Measurements from ENCODE around the gene TMEM245. TPM values are rescaled to one million over a fixed set of nuclear protein-coding genes. Genes with fewer than 3 reads are reported as not detected.
A peak's percentile ranks its signal among the peaks of the same experiment; 100 is the strongest.

The TMEM245 gene
- polyA plus RNA-seq: 1 to 10 TPM; 4.0 to 7.4 TPM

- no peaks in the 10 kb centered on the region for H3K36me3 ChIP-seq (ENCODE audit: control insufficient read depth in 2 of 2, insufficient read depth in 2 of 2, low read length in 1 of 2)
- H3K4me3 ChIP-seq (ENCODE audit: low read depth in 1 of 2, low read length in 2 of 2): peak within 1 kb of the TSS; percentile 79 to 85
- no peaks in the 10 kb centered on the region for H3K9me3 ChIP-seq (ENCODE audit: control insufficient read depth in 2 of 2, insufficient read depth in 1 of 2, low read depth in 1 of 2, low read length in 1 of 2)
- peak within 1 kb of the TSS; percentile 92 to 93 for H3K27ac ChIP-seq (ENCODE audit: low read depth in 2 of 2, low read length in 1 of 2)
- 0% methylated on average over 57 to 88 of the region's 88 CpGs for WGBS, 2 donors
- H3K4me1 ChIP-seq (ENCODE audit: control insufficient read depth in 2 of 2, insufficient read depth in 2 of 2, low read length in 1 of 2): peaks cover 0 to 2% of the 10 kb centered on the region in 2 donors
- H3K27me3 ChIP-seq (ENCODE audit: control insufficient read depth in 1 of 2, insufficient read depth in 2 of 2, low read length in 2 of 2): no peaks in the 10 kb centered on the region
Measured at GRCh38 chr9:109119439-109120203, at the start of gene TMEM245. Gene TMEM245 (minus strand): TSS chr9:109119947. CDS start chr9:109119913, 34 bp downstream.

- Histone ChIP-seq H3K36me3 (ENCODE audit: control insufficient read depth in 2 of 2, insufficient read depth in 2 of 2, low read length in 1 of 2) (no peaks in the 10 kb centered on the region), H3K27ac (ENCODE audit: low read depth in 2 of 2, low read length in 1 of 2) (no peak overlapping the region), H3K9me3 (ENCODE audit: control insufficient read depth in 2 of 2, insufficient read depth in 1 of 2, low read depth in 1 of 2, low read length in 1 of 2) (no peaks in the 10 kb centered on the region), H3K27me3 (ENCODE audit: control insufficient read depth in 1 of 2, insufficient read depth in 2 of 2, low read length in 2 of 2) (peaks cover 0 to 9% of the 10 kb centered on the region in 2 donors), H3K4me1 (ENCODE audit: control insufficient read depth in 2 of 2, insufficient read depth in 2 of 2, low read length in 1 of 2) (no peaks in the 10 kb centered on the region), H3K4me3 (ENCODE audit: low read depth in 1 of 2, low read length in 2 of 2) (no peak overlapping the region)
Measured at GRCh38 chr9:109168170-109168569, 48.4 kb upstream of the TMEM245 start.

- Histone ChIP-seq H3K27me3 (ENCODE audit: control insufficient read depth in 1 of 2, insufficient read depth in 2 of 2, low read length in 2 of 2) (peaks cover 0 to 9% of the 10 kb centered on the region in 2 donors), H3K27ac (ENCODE audit: low read depth in 2 of 2, low read length in 1 of 2) (no peak overlapping the region), H3K4me1 (ENCODE audit: control insufficient read depth in 2 of 2, insufficient read depth in 2 of 2, low read length in 1 of 2) (no peaks in the 10 kb centered on the region), H3K36me3 (ENCODE audit: control insufficient read depth in 2 of 2, insufficient read depth in 2 of 2, low read length in 1 of 2) (no peaks in the 10 kb centered on the region), H3K4me3 (ENCODE audit: low read depth in 1 of 2, low read length in 2 of 2) (no peak overlapping the region), H3K9me3 (ENCODE audit: control insufficient read depth in 2 of 2, insufficient read depth in 1 of 2, low read depth in 1 of 2, low read length in 1 of 2) (no peaks in the 10 kb centered on the region)
- 92 to 93% methylated on average over 5 of the region's 5 CpGs for WGBS, 2 donors
Measured at GRCh38 chr9:109167716-109168115, 48.0 kb upstream of the TMEM245 start.

GRCh38 chr9:109166771-109167601, 47.2 kb upstream of the TMEM245 start, which contains the start of gene FRRS1L:
Gene FRRS1L (minus strand): TSS chr9:109167249. CDS start chr9:109167138, 111 bp downstream.
- Histone ChIP-seq H3K4me1 (ENCODE audit: control insufficient read depth in 2 of 2, insufficient read depth in 2 of 2, low read length in 1 of 2) (no peaks in the 10 kb centered on the region), H3K27ac (ENCODE audit: low read depth in 2 of 2, low read length in 1 of 2) (no peak within 1 kb of the TSS), H3K36me3 (ENCODE audit: control insufficient read depth in 2 of 2, insufficient read depth in 2 of 2, low read length in 1 of 2) (no peaks in the 10 kb centered on the region), H3K4me3 (ENCODE audit: low read depth in 1 of 2, low read length in 2 of 2) (peak within 1 kb of the TSS; percentile 11 to 36), H3K27me3 (ENCODE audit: control insufficient read depth in 1 of 2, insufficient read depth in 2 of 2, low read length in 2 of 2) (peaks cover 0 to 9% of the 10 kb centered on the region in 2 donors), H3K9me3 (ENCODE audit: control insufficient read depth in 2 of 2, insufficient read depth in 1 of 2, low read depth in 1 of 2, low read length in 1 of 2) (no peaks in the 10 kb centered on the region)
- 7 to 12% methylated on average over 48 to 85 of the region's 86 CpGs for WGBS, 2 donors

- Histone ChIP-seq H3K27ac (ENCODE audit: low read depth in 2 of 2, low read length in 1 of 2) (no peak overlapping the region), H3K4me1 (ENCODE audit: control insufficient read depth in 2 of 2, insufficient read depth in 2 of 2, low read length in 1 of 2) (no peaks in the 10 kb centered on the region), H3K36me3 (ENCODE audit: control insufficient read depth in 2 of 2, insufficient read depth in 2 of 2, low read length in 1 of 2) (no peaks in the 10 kb centered on the region), H3K4me3 (ENCODE audit: low read depth in 1 of 2, low read length in 2 of 2) (no peak overlapping the region), H3K9me3 (ENCODE audit: control insufficient read depth in 2 of 2, insufficient read depth in 1 of 2, low read depth in 1 of 2, low read length in 1 of 2) (no peaks in the 10 kb centered on the region), H3K27me3 (ENCODE audit: control insufficient read depth in 1 of 2, insufficient read depth in 2 of 2, low read length in 2 of 2) (peaks cover 0 to 9% of the 10 kb centered on the region in 2 donors)
- WGBS, 2 donors: 82 to 86% methylated on average over 16 of the region's 16 CpGs
Measured at GRCh38 chr9:109166171-109166770, 46.5 kb upstream of the TMEM245 start.

GRCh38 chr9:109164042-109164441, 44.3 kb upstream of the TMEM245 start:
- no peaks in the 10 kb centered on the region for H3K9me3 ChIP-seq (ENCODE audit: control insufficient read depth in 2 of 2, insufficient read depth in 1 of 2, low read depth in 1 of 2, low read length in 1 of 2)
- 79 to 82% methylated on average over 5 of the region's 5 CpGs for WGBS, 2 donors
- H3K4me1 ChIP-seq (ENCODE audit: control insufficient read depth in 2 of 2, insufficient read depth in 2 of 2, low read length in 1 of 2): no peaks in the 10 kb centered on the region
- H3K4me3 ChIP-seq (ENCODE audit: low read depth in 1 of 2, low read length in 2 of 2): no peak overlapping the region
- peaks cover 0 to 9% of the 10 kb centered on the region in 2 donors for H3K27me3 ChIP-seq (ENCODE audit: control insufficient read depth in 1 of 2, insufficient read depth in 2 of 2, low read length in 2 of 2)
- no peaks in the 10 kb centered on the region for H3K36me3 ChIP-seq (ENCODE audit: control insufficient read depth in 2 of 2, insufficient read depth in 2 of 2, low read length in 1 of 2)
- no peak overlapping the region for H3K27ac ChIP-seq (ENCODE audit: low read depth in 2 of 2, low read length in 1 of 2)

- no peaks in the 10 kb centered on the region for H3K36me3 ChIP-seq (ENCODE audit: control insufficient read depth in 2 of 2, insufficient read depth in 2 of 2, low read length in 1 of 2)
- WGBS, 2 donors: 96 to 100% methylated on average over 1 of the region's 1 CpG
- H3K27me3 ChIP-seq (ENCODE audit: control insufficient read depth in 1 of 2, insufficient read depth in 2 of 2, low read length in 2 of 2): peaks cover 0 to 9% of the 10 kb centered on the region in 2 donors
- no peaks in the 10 kb centered on the region for H3K4me1 ChIP-seq (ENCODE audit: control insufficient read depth in 2 of 2, insufficient read depth in 2 of 2, low read length in 1 of 2)
- no peak overlapping the region for H3K4me3 ChIP-seq (ENCODE audit: low read depth in 1 of 2, low read length in 2 of 2)
- no peaks in the 10 kb centered on the region for H3K9me3 ChIP-seq (ENCODE audit: control insufficient read depth in 2 of 2, insufficient read depth in 1 of 2, low read depth in 1 of 2, low read length in 1 of 2)
- H3K27ac ChIP-seq (ENCODE audit: low read depth in 2 of 2, low read length in 1 of 2): no peak overlapping the region
Measured at GRCh38 chr9:109163194-109163593, 43.4 kb upstream of the TMEM245 start.

- WGBS, 2 donors: 79 to 93% methylated on average over 3 of the region's 3 CpGs
- no peak overlapping the region for H3K4me3 ChIP-seq (ENCODE audit: low read depth in 1 of 2, low read length in 2 of 2)
- no peak overlapping the region for H3K27ac ChIP-seq (ENCODE audit: low read depth in 2 of 2, low read length in 1 of 2)
- H3K27me3 ChIP-seq (ENCODE audit: control insufficient read depth in 1 of 2, insufficient read depth in 2 of 2, low read length in 2 of 2): peaks cover 0 to 9% of the 10 kb centered on the region in 2 donors
- no peaks in the 10 kb centered on the region for H3K9me3 ChIP-seq (ENCODE audit: control insufficient read depth in 2 of 2, insufficient read depth in 1 of 2, low read depth in 1 of 2, low read length in 1 of 2)
- no peaks in the 10 kb centered on the region for H3K4me1 ChIP-seq (ENCODE audit: control insufficient read depth in 2 of 2, insufficient read depth in 2 of 2, low read length in 1 of 2)
- H3K36me3 ChIP-seq (ENCODE audit: control insufficient read depth in 2 of 2, insufficient read depth in 2 of 2, low read length in 1 of 2): no peaks in the 10 kb centered on the region
Measured at GRCh38 chr9:109162677-109163076, 42.9 kb upstream of the TMEM245 start.

- 80 to 96% methylated on average over 3 of the region's 3 CpGs for WGBS, 2 donors
- Histone ChIP-seq H3K36me3 (ENCODE audit: control insufficient read depth in 2 of 2, insufficient read depth in 2 of 2, low read length in 1 of 2) (no peaks in the 10 kb centered on the region), H3K27me3 (ENCODE audit: control insufficient read depth in 1 of 2, insufficient read depth in 2 of 2, low read length in 2 of 2) (peaks cover 0 to 4% of the 10 kb centered on the region in 2 donors), H3K4me3 (ENCODE audit: low read depth in 1 of 2, low read length in 2 of 2) (no peak overlapping the region), H3K4me1 (ENCODE audit: control insufficient read depth in 2 of 2, insufficient read depth in 2 of 2, low read length in 1 of 2) (no peaks in the 10 kb centered on the region), H3K9me3 (ENCODE audit: control insufficient read depth in 2 of 2, insufficient read depth in 1 of 2, low read depth in 1 of 2, low read length in 1 of 2) (no peaks in the 10 kb centered on the region), H3K27ac (ENCODE audit: low read depth in 2 of 2, low read length in 1 of 2) (no peak overlapping the region)
Measured at GRCh38 chr9:109161471-109161870, 41.7 kb upstream of the TMEM245 start.
